ENCODE measurements around the gene PLA2G10. TPM values are rescaled to one million over a fixed set of nuclear protein-coding genes. Genes with fewer than 3 reads are reported as not detected.
"Not testable (repeated sequence)": the region's sequence is repeated elsewhere in the genome, so short reads cannot be mapped to it uniquely, and the experiment has no call there.

PLA2G10 gene
- total RNA-seq, 4 donors from 2014 or later, result not detected

DNA sequence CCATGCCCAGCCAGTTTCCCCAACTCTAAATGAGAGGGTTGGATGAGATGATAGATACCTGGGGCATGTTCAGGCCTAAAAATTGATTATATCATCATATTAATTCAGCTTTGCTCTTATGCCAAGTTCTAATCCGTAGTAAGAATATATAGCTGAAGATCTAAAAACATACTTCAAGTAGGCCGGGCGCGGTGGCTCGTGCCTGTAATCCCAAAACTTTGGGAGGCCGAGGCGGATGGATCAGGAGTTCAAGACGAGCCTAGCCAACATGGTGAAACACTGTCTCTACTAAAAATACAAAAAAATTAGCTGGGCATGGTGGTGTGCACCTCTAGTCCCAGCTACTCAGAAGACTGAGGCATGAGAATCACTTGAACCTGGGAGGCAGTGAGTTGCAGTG is 12.0 kb downstream of the PLA2G10 start:
- intact Hi-C loops (cut with DNase I; ENCODE audit: low total_unique reads), result no loop called here
- H3K4me3 ChIP-seq (ENCODE audit: low read depth, poor library complexity, severe bottlenecking), result no peak overlapping the region
- no peak for DNase-seq (ENCODE audit: low spot score in 2 of 2)
- TF ChIP-seq POLR2A (IDR thresholded peaks at IDR 0.05) (no peak), CTCF (IDR thresholded peaks at IDR 0.05) (no peak)
- WGBS, 2 donors, result 60 to 62% methylated on average over 8 of the region's 8 CpGs

GRCh38 chr16:14681115-14681514 is 13.0 kb downstream of the PLA2G10 start:
- no peak for DNase-seq (ENCODE audit: low spot score in 2 of 2)
- 92 to 97% methylated on average over 4 of the region's 4 CpGs for WGBS, 2 donors
- intact Hi-C loops (cut with DNase I; ENCODE audit: low total_unique reads), result no loop called here

GRCh38 chr16:14680396-14680795 is 13.7 kb downstream of the PLA2G10 start:
- intact Hi-C loops (cut with DNase I; ENCODE audit: low total_unique reads); DNase-seq (ENCODE audit: low spot score in 2 of 2); H3K4me3 ChIP-seq (ENCODE audit: low read depth, poor library complexity, severe bottlenecking): not testable (repeated sequence)
- WGBS, 2 donors, result 87 to 93% methylated on average over 7 of the region's 7 CpGs

More at GRCh38 chr16:14681115-14681514, 13.0 kb downstream of the PLA2G10 start:
- no peak for TF ChIP-seq CTCF (IDR thresholded peaks at IDR 0.05)
- no peak for TF ChIP-seq POLR2A (IDR thresholded peaks at IDR 0.05)
- no peak overlapping the region for H3K4me3 ChIP-seq (ENCODE audit: low read depth, poor library complexity, severe bottlenecking)

DNA sequence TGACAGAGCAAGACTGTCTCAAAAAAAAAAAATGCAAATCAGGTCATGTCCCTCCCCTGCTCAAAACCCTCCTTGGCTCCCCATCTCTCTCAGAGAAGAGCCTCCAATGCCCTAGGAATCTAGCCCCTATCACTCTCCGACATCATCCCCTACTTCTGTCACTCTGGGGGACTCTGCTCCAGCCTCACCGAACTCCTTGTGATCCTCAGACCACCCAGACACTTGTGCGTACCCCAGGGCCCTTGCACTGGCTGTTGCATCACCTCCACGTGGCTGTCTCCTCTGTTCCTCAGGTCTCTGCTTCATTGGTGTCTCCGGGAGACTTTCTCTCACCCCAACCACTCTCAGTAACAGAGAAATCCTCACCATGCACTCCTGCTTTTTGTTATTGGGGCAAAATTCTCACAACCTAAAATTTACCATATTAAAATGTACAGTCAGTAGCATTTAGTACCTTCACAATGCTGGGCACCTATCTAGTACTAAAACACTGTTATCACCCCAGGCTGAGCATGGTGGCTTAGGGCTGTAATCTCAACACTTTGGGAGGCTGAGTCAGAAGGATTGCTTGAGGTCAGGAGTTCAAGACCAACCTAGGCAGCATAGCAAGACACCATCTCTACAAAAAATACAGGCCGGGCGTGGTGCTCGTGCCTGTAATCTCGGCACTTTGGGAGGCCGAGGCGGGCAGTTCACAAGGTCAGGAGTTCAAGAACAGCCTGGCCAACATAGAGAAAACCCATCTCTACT is 15.2 kb downstream of the PLA2G10 start:
- TF ChIP-seq CTCF (IDR thresholded peaks at IDR 0.05) (no peak), POLR2A (IDR thresholded peaks at IDR 0.05) (no peak)
- no peak overlapping the region for H3K4me3 ChIP-seq (ENCODE audit: low read depth, poor library complexity, severe bottlenecking)
- intact Hi-C loops (cut with DNase I; ENCODE audit: low total_unique reads), result no loop called here
- no peak for DNase-seq (ENCODE audit: low spot score in 2 of 2)
- 80 to 87% methylated on average over 11 of the region's 11 CpGs for WGBS, 2 donors

- no peak overlapping the region for H3K4me3 ChIP-seq (ENCODE audit: low read depth, poor library complexity, severe bottlenecking)
- 95 to 97% methylated on average over 5 of the region's 5 CpGs for WGBS, 2 donors
- DNase-seq (ENCODE audit: low spot score in 2 of 2), result no peak
- no peak for TF ChIP-seq POLR2A (IDR thresholded peaks at IDR 0.05)
- TF ChIP-seq CTCF (IDR thresholded peaks at IDR 0.05), result no peak
- intact Hi-C loops (cut with DNase I; ENCODE audit: low total_unique reads), result no loop called here
Observed at GRCh38 chr16:14677627-14678026, 16.5 kb downstream of the PLA2G10 start.

DNA sequence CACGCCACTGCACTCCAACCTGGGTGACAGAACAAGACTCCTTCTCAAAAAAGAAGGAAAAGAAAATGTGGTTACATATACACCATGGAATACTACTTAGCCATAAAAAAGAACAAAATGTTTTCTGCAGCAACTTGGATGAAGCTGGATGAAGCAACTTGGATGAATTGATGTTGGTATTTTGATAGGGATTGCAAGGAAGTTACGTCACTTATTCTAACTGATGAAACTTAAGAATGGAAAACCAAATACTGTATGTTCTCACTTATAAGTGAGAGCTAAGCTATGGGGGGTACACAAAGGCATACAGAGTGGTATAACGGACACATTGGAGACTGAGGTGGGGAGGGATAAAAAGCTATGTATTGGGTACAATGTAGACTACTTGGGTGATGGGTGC is 17.5 kb downstream of the PLA2G10 start:
- WGBS, 2 donors, result 89 to 90% methylated on average over 3 of the region's 3 CpGs
- no peak for DNase-seq (ENCODE audit: low spot score in 2 of 2)
- intact Hi-C loops (cut with DNase I; ENCODE audit: low total_unique reads), result no loop called here
- TF ChIP-seq CTCF (IDR thresholded peaks at IDR 0.05), result no peak
- TF ChIP-seq POLR2A (IDR thresholded peaks at IDR 0.05), result no peak
- no peak overlapping the region for H3K4me3 ChIP-seq (ENCODE audit: low read depth, poor library complexity, severe bottlenecking)
